H9 (cell line): ENCODE data around the gene CHRNA4. TPM values are rescaled to one million over a fixed set of nuclear protein-coding genes. Genes with fewer than 3 reads are reported as not detected.

ENCODE experiments used
- DNase-seq: peaks from one replicate; pipeline ENCODE4 v3.0.0-alpha.2; 2017
- H2AFZ ChIP-seq: one replicate; pipeline ENCODE4 v1.6.1; 2013; ENCODE audit warnings: mild to moderate bottlenecking, low read length, control low read depth, moderate library complexity
- H2AK5ac ChIP-seq: 2 replicates; pipeline ENCODE4 v1.6.1; 2013; ENCODE audit warnings: low read length, control low read depth, mixed read lengths; ENCODE audit not compliant: insufficient read length
- H2BK120ac ChIP-seq: one replicate; pipeline ENCODE4 v1.6.1; 2013; ENCODE audit warnings: low read depth, mild to moderate bottlenecking, low read length, control low read depth, inconsistent platforms; ENCODE audit not compliant: poor library complexity, severe bottlenecking
- H2BK12ac ChIP-seq: 2 replicates; pipeline ENCODE4 v1.6.1; 2013; ENCODE audit warnings: low read length, control low read depth, mixed read lengths, low read depth; ENCODE audit not compliant: insufficient read length
- H2BK15ac ChIP-seq: 2 replicates; pipeline ENCODE4 v1.6.1; 2013; ENCODE audit warnings: low read depth, low read length, control low read depth
- H2BK20ac ChIP-seq: one replicate; pipeline ENCODE4 v1.6.1; 2013; ENCODE audit warnings: low read depth, mild to moderate bottlenecking, low read length, control low read depth, inconsistent platforms; ENCODE audit not compliant: poor library complexity, severe bottlenecking
- H2BK5ac ChIP-seq: 2 replicates; pipeline ENCODE4 v1.6.1; 2013; ENCODE audit warnings: low read length, control low read depth, mixed read lengths; ENCODE audit not compliant: insufficient read length
- H3K14ac ChIP-seq: 2 replicates; pipeline ENCODE4 v1.6.1; 2013; ENCODE audit warnings: low read length, control low read depth; ENCODE audit not compliant: insufficient read depth
- H3K18ac ChIP-seq: 2 replicates; pipeline ENCODE4 v1.6.1; 2013; ENCODE audit warnings: low read depth, mild to moderate bottlenecking, mixed read lengths, low read length, control low read depth; ENCODE audit not compliant: insufficient read length
- H3K23ac ChIP-seq: 2 replicates; pipeline ENCODE4 v1.6.1; 2013; ENCODE audit warnings: low read length, control low read depth, mixed read lengths, low read depth; ENCODE audit not compliant: insufficient read length
- H3K23me2 ChIP-seq: 2 replicates; pipeline ENCODE4 v1.6.1; 2013; ENCODE audit warnings: low read depth, mild to moderate bottlenecking, mixed read lengths, low read length, control low read depth; ENCODE audit not compliant: insufficient read length, poor library complexity, severe bottlenecking
- H3K27ac ChIP-seq: 2 replicates; pipeline ENCODE4 v1.5.1; 2013; ENCODE audit warnings: low read length, control low read depth, mixed read lengths, low read depth; ENCODE audit not compliant: insufficient read length
- H3K27me3 ChIP-seq: 2 replicates; pipeline ENCODE4 v1.6.1; 2013; ENCODE audit warnings: low read length, control low read depth, inconsistent platforms; ENCODE audit not compliant: insufficient read depth
- H3K4ac ChIP-seq: 2 replicates; pipeline ENCODE4 v1.6.1; 2013; ENCODE audit warnings: low read depth, mild to moderate bottlenecking, control low read depth, inconsistent platforms, low read length, moderate library complexity
- H3K4me1 ChIP-seq: 2 replicates; pipeline ENCODE4 v1.6.1; 2013; ENCODE audit warnings: low read length, control low read depth, inconsistent platforms; ENCODE audit not compliant: insufficient read depth
- H3K4me2 ChIP-seq: 2 replicates; pipeline ENCODE4 v1.6.1; 2013; ENCODE audit warnings: low read length, control low read depth, mixed read lengths; ENCODE audit not compliant: insufficient read length, insufficient read depth
- H3K56ac ChIP-seq: 2 replicates; pipeline ENCODE4 v1.6.1; 2013; ENCODE audit warnings: low read depth, mild to moderate bottlenecking, mixed read lengths, low read length, control low read depth; ENCODE audit not compliant: insufficient read length
- H3K79me1 ChIP-seq: 2 replicates; pipeline ENCODE4 v1.6.1; 2013; ENCODE audit warnings: low read depth, mild to moderate bottlenecking, moderate library complexity, low read length, control low read depth, inconsistent platforms; ENCODE audit not compliant: insufficient read depth, poor library complexity, severe bottlenecking
- H3K79me2 ChIP-seq: 2 replicates; pipeline ENCODE4 v1.6.1; 2013; ENCODE audit warnings: low read length, control low read depth, inconsistent platforms; ENCODE audit not compliant: insufficient read depth
- H3K9ac ChIP-seq: 2 replicates; pipeline ENCODE4 v1.6.1; 2013; ENCODE audit warnings: low read length, control low read depth, mixed read lengths; ENCODE audit not compliant: insufficient read length; ENCODE audit errors: extremely low read depth
- H3K9me3 ChIP-seq: one replicate; pipeline ENCODE4 v1.6.1; 2013; ENCODE audit warnings: low read depth, low read length, inconsistent platforms; ENCODE audit not compliant: control insufficient read depth
- H3T11ph ChIP-seq: one replicate; pipeline ENCODE4 v1.6.1; 2013; ENCODE audit warnings: mild to moderate bottlenecking, low read length, control low read depth, inconsistent platforms
- H4K20me1 ChIP-seq: one replicate; pipeline ENCODE4 v1.6.1; 2013; ENCODE audit not compliant: control insufficient read depth, insufficient read length, insufficient read depth
- H4K5ac ChIP-seq: 2 replicates; pipeline ENCODE4 v1.6.1; 2013; ENCODE audit warnings: low read depth, mild to moderate bottlenecking, mixed read lengths, low read length, control low read depth; ENCODE audit not compliant: insufficient read length
- H4K8ac ChIP-seq: replicated peaks from 2 replicates; pipeline ENCODE4 v1.6.1; 2013; ENCODE audit warnings: low read length, control low read depth, mixed read lengths, low read depth; ENCODE audit not compliant: insufficient read length
- H4K91ac ChIP-seq: 2 replicates; pipeline ENCODE4 v1.6.1; 2013; ENCODE audit warnings: low read depth, mild to moderate bottlenecking, moderate library complexity, mixed read lengths, low read length, control low read depth; ENCODE audit not compliant: insufficient read length
- H3K27ac Mint-ChIP-seq, 3 experiments: 2 replicates in 2 of 3; 3 replicates in 1 of 3; pipeline ENCODE4 v1.8.0; 2020 to 2021; ENCODE audit warnings: mixed read lengths in 3 of 3, mild to moderate bottlenecking in 1 of 3, moderate library complexity in 1 of 3
- H3K27me3 Mint-ChIP-seq: 2 replicates; pipeline ENCODE4 v1.8.0; 2021; ENCODE audit warnings: low read depth, mild to moderate bottlenecking, moderate library complexity, mixed read lengths
- H3K36me3 Mint-ChIP-seq, 3 experiments: 2 replicates in 2 of 3; 3 replicates in 1 of 3; pipeline ENCODE4 v1.8.0; 2020 to 2021; ENCODE audit warnings: low read depth in 3 of 3, mixed read lengths in 3 of 3; ENCODE audit not compliant: insufficient read depth in 1 of 3
- H3K4me1 Mint-ChIP-seq, 2 experiments: 2 replicates each; pipeline ENCODE4 v1.8.0; 2020; ENCODE audit warnings: mixed read lengths in 2 of 2
- H3K4me3 Mint-ChIP-seq, 2 experiments: 2 replicates in 1 of 2; 3 replicates in 1 of 2; pipeline ENCODE4 v1.8.0; 2020 to 2021; ENCODE audit warnings: mild to moderate bottlenecking in 2 of 2, mixed read lengths in 2 of 2, moderate library complexity in 1 of 2
- H3K9me3 Mint-ChIP-seq, 2 experiments: 2 replicates in 1 of 2; 3 replicates in 1 of 2; pipeline ENCODE4 v1.8.0; 2020; ENCODE audit warnings: mild to moderate bottlenecking in 2 of 2, mixed read lengths in 2 of 2, moderate library complexity in 1 of 2
- WGBS: extraction: QIAGEN DNeasy Blood & Tissue Kit; methylation state at CpG from one replicate; pipeline ENCODE4 v1.1.7; 2013; ENCODE audit warnings: missing lambda C conversion rate, low lambda C conversion rate, mixed read lengths; ENCODE audit not compliant: insufficient read length; ENCODE audit errors: extremely low coverage; 5-methylcytosine and 5-hydroxymethylcytosine counted together
- total RNA-seq: library from RNA; stranded (reverse); gene quantifications from 2 replicates; pipeline ENCODE4 v1.2.1, GENCODE V29; 2021
- TF ChIP-seq, protein P1 (sequence below): fragments of 200-600 bp; sonication (generic); conservative IDR thresholded peaks from 3 replicates; pipeline ENCODE4 v1.8.0; 2021; ENCODE audit warnings: antibody characterized with exemption, mild to moderate bottlenecking

Gene CHRNA4
- total RNA-seq, 1 experiment from 2014 or later: 2.5 TPM

DNA sequence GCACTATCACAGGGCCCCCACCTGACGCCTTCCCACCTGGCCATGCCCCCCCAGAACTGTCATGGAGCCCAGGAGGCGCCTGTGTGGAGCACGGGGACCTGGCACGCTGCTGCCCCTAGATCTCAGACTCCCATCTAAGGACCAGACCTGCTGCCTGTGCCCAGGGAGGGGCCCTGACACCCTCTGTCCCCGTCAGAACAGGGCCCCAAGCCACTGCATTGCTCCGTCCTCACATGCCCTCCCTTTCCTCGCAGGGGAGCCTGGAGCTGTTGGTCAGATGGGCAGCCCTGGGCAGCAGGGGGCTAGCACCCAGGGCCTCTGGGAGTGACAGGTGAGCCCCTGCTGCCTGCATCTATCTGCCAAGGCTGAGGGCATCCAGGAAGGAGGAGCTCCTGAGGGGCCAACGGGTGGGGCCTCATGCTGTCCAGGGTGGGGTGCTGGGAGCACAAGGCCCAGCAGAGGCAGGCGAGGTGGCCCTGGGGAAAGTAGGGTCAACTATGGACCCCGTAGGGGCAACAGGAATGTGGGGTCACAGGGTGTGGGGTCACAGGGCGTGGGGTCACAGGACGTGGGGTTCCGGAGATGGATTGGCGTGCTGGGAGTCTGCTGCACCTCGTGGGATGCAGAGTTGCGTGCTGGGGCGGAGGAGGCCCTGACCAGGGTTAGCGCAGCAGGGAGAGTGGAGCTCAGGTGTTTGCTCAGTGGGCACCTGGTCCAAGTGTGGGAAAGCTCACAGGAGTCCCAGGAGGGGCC is 31.6 kb downstream of the CHRNA4 start:
- no peak overlapping the region for H2BK15ac ChIP-seq
- no peak overlapping the region for H2BK20ac ChIP-seq
- H3K79me2 ChIP-seq: no peaks in the 10 kb centered on the region
- H3K9me3 ChIP-seq: no peaks in the 10 kb centered on the region
- H3K4me1 ChIP-seq: no peaks in the 10 kb centered on the region
- H2BK120ac ChIP-seq: no peak overlapping the region
- Mint-ChIP-seq H3K27ac (no peak overlapping the region), H3K9me3 (peaks cover 6 to 13% of the 10 kb centered on the region in 2 experiments), H3K36me3 (peaks cover 0 to 9% (median 8%) of the 10 kb centered on the region in 3 experiments; a peak in 5 of 7 replicates), H3K4me3 (no peak overlapping the region), H3K4me1 (peaks cover 0 to 6% of the 10 kb centered on the region in 2 experiments; a peak in 3 of 4 replicates), H3K27me3 (peaks cover 14% of the 10 kb centered on the region)
- no peaks in the 10 kb centered on the region for H3K79me1 ChIP-seq
- H3K27me3 ChIP-seq: no peaks in the 10 kb centered on the region
- no peak overlapping the region for H4K91ac ChIP-seq
- no CpG with 5 or more reads among the region's 18 CpGs for WGBS
- H3K14ac ChIP-seq: no peak overlapping the region; the same call in 1 of the 2 replicates
- no peaks in the 10 kb centered on the region for H3K23me2 ChIP-seq
- no peak overlapping the region for H2BK5ac ChIP-seq
- H3K56ac ChIP-seq: no peak overlapping the region
- H4K20me1 ChIP-seq: no peaks in the 10 kb centered on the region
- no peak overlapping the region for H2AFZ ChIP-seq
- H3K4me2 ChIP-seq: no peak overlapping the region
- no peak overlapping the region for H3K18ac ChIP-seq
- no peak overlapping the region for H2AK5ac ChIP-seq
- H3K27ac ChIP-seq: no peak overlapping the region
- no peak overlapping the region for H3K9ac ChIP-seq
- H4K8ac ChIP-seq: no peak overlapping the region
- no peak overlapping the region for H4K5ac ChIP-seq
- H3K23ac ChIP-seq: no peak overlapping the region
- TF ChIP-seq, protein P1, sequence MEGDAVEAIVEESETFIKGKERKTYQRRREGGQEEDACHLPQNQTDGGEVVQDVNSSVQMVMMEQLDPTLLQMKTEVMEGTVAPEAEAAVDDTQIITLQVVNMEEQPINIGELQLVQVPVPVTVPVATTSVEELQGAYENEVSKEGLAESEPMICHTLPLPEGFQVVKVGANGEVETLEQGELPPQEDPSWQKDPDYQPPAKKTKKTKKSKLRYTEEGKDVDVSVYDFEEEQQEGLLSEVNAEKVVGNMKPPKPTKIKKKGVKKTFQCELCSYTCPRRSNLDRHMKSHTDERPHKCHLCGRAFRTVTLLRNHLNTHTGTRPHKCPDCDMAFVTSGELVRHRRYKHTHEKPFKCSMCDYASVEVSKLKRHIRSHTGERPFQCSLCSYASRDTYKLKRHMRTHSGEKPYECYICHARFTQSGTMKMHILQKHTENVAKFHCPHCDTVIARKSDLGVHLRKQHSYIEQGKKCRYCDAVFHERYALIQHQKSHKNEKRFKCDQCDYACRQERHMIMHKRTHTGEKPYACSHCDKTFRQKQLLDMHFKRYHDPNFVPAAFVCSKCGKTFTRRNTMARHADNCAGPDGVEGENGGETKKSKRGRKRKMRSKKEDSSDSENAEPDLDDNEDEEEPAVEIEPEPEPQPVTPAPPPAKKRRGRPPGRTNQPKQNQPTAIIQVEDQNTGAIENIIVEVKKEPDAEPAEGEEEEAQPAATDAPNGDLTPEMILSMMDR: no peak
- H2BK12ac ChIP-seq: no peak overlapping the region
- no peak overlapping the region for H3K4ac ChIP-seq
- no peak overlapping the region for H3T11ph ChIP-seq
- DNase-seq: no peak
